HepG2 (cell line): ENCODE results near the gene SLC51B. TPM values are rescaled to one million over a fixed set of nuclear protein-coding genes. Genes with fewer than 3 reads are reported as not detected.

Experiments used
- EED ChIP-seq: sonication (generic); formaldehyde crosslinking; IDR thresholded peaks from 2 replicates; pipeline ENCODE4 v1.5.0; 2020; ENCODE audit warnings: mild to moderate bottlenecking, missing genetic modification reagents
- MIER3 ChIP-seq: IDR thresholded peaks from 2 replicates; pipeline ENCODE4 v1.6.1; 2016; ENCODE audit warnings: missing compliant biosample characterization, borderline replicate concordance
- RFX1 ChIP-seq: fragments of 450-650 bp; IDR thresholded peaks from 2 replicates; pipeline ENCODE4 v1.6.1; 2017
- ZNF224 ChIP-seq: sonication (generic); formaldehyde crosslinking; IDR thresholded peaks from 2 replicates; pipeline ENCODE4 v1.5.0; 2020; ENCODE audit warnings: mild to moderate bottlenecking, missing genetic modification reagents
- ZNF292 ChIP-seq: sonication (generic); formaldehyde crosslinking; IDR thresholded peaks from 2 replicates; pipeline ENCODE4 v1.8.1; 2022; ENCODE audit warnings: mild to moderate bottlenecking, low read depth, missing genetic modification reagents, borderline replicate concordance
- polyA plus RNA-seq, 8 experiments: library from polyadenylated mRNA; depleted of rRNA in 3 of 8; stranded (reverse) in 7 of 8; unstranded in 1 of 8; fragments of >200 nt; fragmentation: Illumina TruSeq in 4 of 8; extraction: Trizol in 4 of 8; gene quantifications; 2 replicates each; pipeline versions ENCODE4 v1.2.1 to v1.2.3, GENCODE V29; 2011 to 2016; ENCODE audit warnings: low read depth in 4 of 8, missing spikeins in 1 of 8, mixed read lengths in 1 of 8; ENCODE audit not compliant: insufficient read depth in 1 of 8
- total RNA-seq, 5 experiments: library from RNA; depleted of rRNA; stranded (reverse); fragments of >200 nt; fragmentation: Illumina TruSeq; extraction: Trizol; gene quantifications; 2 replicates each; pipeline ENCODE4 v1.2.3, GENCODE V29; 2016; ENCODE audit warnings: low read depth in 1 of 5
- TF ChIP-seq, protein P1 (sequence below): sonication (generic); formaldehyde crosslinking; IDR thresholded peaks from 2 replicates; pipeline ENCODE4 v1.9.0; 2021; ENCODE audit warnings: mild to moderate bottlenecking, missing genetic modification reagents
- TF ChIP-seq, protein P2 (sequence below): sonication (generic); formaldehyde crosslinking; IDR thresholded peaks from 2 replicates; pipeline ENCODE4 v1.4.0; 2020; ENCODE audit warnings: missing genetic modification reagents
- TF ChIP-seq, protein P3 (sequence below), 2 experiments: sonication (generic) in 1 of 2; formaldehyde crosslinking in 1 of 2; IDR thresholded peaks; 2 replicates each; pipeline versions ENCODE4 v1.6.1 to v1.9.0; 2014 to 2022; ENCODE audit warnings: antibody characterized with exemption in 1 of 2, borderline replicate concordance in 1 of 2, inconsistent platforms in 1 of 2, low read depth in 1 of 2, missing genetic modification reagents in 1 of 2
- TF ChIP-seq, protein P4 (sequence below): sonication (generic); formaldehyde crosslinking; IDR thresholded peaks from 2 replicates; pipeline ENCODE4 v1.5.1; 2020; ENCODE audit warnings: mild to moderate bottlenecking, missing genetic modification reagents, moderate library complexity

SLC51B gene
- total and polyA plus RNA-seq, 2 of the 13 experiments (the other 11 are each of a cell fraction or from before 2014, with no cell fraction given): 14.9 to 17.1 TPM

DNA sequence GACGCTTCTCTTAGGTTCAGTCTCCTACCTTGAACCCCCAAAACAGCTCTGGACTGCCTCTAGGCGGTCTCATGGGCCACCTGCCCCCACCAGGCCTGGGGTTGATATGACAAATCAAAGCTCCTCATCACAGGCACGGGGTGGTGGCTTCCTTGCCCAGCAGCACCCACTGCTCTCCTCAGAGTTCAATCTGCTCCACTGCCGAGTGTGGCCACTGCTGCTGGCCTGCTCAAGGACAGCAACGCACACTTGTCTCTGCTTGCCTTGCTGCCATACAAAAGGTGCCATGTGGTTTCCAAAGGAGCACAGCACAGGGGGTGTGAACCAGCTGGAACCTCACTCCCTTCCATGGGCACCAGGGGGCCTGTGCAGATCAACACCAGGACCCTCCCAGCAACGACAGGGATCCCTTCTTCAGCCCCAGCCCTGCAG, 41.5 kb downstream of the SLC51B start (continued):
- TF ChIP-seq, protein P1, sequence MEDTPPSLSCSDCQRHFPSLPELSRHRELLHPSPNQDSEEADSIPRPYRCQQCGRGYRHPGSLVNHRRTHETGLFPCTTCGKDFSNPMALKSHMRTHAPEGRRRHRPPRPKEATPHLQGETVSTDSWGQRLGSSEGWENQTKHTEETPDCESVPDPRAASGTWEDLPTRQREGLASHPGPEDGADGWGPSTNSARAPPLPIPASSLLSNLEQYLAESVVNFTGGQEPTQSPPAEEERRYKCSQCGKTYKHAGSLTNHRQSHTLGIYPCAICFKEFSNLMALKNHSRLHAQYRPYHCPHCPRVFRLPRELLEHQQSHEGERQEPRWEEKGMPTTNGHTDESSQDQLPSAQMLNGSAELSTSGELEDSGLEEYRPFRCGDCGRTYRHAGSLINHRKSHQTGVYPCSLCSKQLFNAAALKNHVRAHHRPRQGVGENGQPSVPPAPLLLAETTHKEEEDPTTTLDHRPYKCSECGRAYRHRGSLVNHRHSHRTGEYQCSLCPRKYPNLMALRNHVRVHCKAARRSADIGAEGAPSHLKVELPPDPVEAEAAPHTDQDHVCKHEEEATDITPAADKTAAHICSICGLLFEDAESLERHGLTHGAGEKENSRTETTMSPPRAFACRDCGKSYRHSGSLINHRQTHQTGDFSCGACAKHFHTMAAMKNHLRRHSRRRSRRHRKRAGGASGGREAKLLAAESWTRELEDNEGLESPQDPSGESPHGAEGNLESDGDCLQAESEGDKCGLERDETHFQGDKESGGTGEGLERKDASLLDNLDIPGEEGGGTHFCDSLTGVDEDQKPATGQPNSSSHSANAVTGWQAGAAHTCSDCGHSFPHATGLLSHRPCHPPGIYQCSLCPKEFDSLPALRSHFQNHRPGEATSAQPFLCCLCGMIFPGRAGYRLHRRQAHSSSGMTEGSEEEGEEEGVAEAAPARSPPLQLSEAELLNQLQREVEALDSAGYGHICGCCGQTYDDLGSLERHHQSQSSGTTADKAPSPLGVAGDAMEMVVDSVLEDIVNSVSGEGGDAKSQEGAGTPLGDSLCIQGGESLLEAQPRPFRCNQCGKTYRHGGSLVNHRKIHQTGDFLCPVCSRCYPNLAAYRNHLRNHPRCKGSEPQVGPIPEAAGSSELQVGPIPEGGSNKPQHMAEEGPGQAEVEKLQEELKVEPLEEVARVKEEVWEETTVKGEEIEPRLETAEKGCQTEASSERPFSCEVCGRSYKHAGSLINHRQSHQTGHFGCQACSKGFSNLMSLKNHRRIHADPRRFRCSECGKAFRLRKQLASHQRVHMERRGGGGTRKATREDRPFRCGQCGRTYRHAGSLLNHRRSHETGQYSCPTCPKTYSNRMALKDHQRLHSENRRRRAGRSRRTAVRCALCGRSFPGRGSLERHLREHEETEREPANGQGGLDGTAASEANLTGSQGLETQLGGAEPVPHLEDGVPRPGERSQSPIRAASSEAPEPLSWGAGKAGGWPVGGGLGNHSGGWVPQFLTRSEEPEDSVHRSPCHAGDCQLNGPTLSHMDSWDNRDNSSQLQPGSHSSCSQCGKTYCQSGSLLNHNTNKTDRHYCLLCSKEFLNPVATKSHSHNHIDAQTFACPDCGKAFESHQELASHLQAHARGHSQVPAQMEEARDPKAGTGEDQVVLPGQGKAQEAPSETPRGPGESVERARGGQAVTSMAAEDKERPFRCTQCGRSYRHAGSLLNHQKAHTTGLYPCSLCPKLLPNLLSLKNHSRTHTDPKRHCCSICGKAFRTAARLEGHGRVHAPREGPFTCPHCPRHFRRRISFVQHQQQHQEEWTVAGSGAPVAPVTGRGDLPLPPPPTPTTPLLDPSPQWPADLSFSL (CRISPR knock-in tag): no peak
- TF ChIP-seq, protein P2, sequence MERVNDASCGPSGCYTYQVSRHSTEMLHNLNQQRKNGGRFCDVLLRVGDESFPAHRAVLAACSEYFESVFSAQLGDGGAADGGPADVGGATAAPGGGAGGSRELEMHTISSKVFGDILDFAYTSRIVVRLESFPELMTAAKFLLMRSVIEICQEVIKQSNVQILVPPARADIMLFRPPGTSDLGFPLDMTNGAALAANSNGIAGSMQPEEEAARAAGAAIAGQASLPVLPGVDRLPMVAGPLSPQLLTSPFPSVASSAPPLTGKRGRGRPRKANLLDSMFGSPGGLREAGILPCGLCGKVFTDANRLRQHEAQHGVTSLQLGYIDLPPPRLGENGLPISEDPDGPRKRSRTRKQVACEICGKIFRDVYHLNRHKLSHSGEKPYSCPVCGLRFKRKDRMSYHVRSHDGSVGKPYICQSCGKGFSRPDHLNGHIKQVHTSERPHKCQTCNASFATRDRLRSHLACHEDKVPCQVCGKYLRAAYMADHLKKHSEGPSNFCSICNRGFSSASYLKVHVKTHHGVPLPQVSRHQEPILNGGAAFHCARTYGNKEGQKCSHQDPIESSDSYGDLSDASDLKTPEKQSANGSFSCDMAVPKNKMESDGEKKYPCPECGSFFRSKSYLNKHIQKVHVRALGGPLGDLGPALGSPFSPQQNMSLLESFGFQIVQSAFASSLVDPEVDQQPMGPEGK (CRISPR knock-in tag): no peak
- TF ChIP-seq ZNF224 (CRISPR knock-in tag): no peak
- no peak for TF ChIP-seq RFX1
- no peak for TF ChIP-seq MIER3 (CRISPR knock-in tag)
- no peak for TF ChIP-seq EED (CRISPR knock-in tag)
- TF ChIP-seq, protein P3, sequence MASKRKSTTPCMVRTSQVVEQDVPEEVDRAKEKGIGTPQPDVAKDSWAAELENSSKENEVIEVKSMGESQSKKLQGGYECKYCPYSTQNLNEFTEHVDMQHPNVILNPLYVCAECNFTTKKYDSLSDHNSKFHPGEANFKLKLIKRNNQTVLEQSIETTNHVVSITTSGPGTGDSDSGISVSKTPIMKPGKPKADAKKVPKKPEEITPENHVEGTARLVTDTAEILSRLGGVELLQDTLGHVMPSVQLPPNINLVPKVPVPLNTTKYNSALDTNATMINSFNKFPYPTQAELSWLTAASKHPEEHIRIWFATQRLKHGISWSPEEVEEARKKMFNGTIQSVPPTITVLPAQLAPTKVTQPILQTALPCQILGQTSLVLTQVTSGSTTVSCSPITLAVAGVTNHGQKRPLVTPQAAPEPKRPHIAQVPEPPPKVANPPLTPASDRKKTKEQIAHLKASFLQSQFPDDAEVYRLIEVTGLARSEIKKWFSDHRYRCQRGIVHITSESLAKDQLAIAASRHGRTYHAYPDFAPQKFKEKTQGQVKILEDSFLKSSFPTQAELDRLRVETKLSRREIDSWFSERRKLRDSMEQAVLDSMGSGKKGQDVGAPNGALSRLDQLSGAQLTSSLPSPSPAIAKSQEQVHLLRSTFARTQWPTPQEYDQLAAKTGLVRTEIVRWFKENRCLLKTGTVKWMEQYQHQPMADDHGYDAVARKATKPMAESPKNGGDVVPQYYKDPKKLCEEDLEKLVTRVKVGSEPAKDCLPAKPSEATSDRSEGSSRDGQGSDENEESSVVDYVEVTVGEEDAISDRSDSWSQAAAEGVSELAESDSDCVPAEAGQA (IDR thresholded peaks at IDR 0.05; ENCODE audit: low read depth): no peak
- TF ChIP-seq, protein P3 (CRISPR knock-in tag; IDR thresholded peaks at IDR 0.05; ENCODE audit: borderline replicate concordance): no peak
- TF ChIP-seq, protein P4, sequence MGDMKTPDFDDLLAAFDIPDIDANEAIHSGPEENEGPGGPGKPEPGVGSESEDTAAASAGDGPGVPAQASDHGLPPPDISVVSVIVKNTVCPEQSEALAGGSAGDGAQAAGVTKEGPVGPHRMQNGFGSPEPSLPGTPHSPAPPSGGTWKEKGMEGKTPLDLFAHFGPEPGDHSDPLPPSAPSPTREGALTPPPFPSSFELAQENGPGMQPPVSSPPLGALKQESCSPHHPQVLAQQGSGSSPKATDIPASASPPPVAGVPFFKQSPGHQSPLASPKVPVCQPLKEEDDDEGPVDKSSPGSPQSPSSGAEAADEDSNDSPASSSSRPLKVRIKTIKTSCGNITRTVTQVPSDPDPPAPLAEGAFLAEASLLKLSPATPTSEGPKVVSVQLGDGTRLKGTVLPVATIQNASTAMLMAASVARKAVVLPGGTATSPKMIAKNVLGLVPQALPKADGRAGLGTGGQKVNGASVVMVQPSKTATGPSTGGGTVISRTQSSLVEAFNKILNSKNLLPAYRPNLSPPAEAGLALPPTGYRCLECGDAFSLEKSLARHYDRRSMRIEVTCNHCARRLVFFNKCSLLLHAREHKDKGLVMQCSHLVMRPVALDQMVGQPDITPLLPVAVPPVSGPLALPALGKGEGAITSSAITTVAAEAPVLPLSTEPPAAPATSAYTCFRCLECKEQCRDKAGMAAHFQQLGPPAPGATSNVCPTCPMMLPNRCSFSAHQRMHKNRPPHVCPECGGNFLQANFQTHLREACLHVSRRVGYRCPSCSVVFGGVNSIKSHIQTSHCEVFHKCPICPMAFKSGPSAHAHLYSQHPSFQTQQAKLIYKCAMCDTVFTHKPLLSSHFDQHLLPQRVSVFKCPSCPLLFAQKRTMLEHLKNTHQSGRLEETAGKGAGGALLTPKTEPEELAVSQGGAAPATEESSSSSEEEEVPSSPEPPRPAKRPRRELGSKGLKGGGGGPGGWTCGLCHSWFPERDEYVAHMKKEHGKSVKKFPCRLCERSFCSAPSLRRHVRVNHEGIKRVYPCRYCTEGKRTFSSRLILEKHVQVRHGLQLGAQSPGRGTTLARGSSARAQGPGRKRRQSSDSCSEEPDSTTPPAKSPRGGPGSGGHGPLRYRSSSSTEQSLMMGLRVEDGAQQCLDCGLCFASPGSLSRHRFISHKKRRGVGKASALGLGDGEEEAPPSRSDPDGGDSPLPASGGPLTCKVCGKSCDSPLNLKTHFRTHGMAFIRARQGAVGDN (CRISPR knock-in tag): peak; percentile 24
- TF ChIP-seq ZNF292: peak; percentile 26; the same call in 1 of the 2 replicates
